Loucy (cell line): ENCODE measurements around the gene KITLG.

Experiments
- EZH2phosphoT487 ChIP-seq: fragments of 200-600 bp; IDR thresholded peaks from 2 replicates; pipeline ENCODE4 v1.6.1; 2018; ENCODE audit warnings: antibody characterized with exemption, mild to moderate bottlenecking, moderate library complexity, borderline replicate concordance
- TF ChIP-seq, protein P1 (sequence below): fragments of 200-600 bp; sonication (generic); conservative IDR thresholded peaks from 2 replicates; pipeline ENCODE4 v1.5.1; 2014; ENCODE audit warnings: mild to moderate bottlenecking, antibody characterized with exemption, low read length

- TF ChIP-seq, protein P1, sequence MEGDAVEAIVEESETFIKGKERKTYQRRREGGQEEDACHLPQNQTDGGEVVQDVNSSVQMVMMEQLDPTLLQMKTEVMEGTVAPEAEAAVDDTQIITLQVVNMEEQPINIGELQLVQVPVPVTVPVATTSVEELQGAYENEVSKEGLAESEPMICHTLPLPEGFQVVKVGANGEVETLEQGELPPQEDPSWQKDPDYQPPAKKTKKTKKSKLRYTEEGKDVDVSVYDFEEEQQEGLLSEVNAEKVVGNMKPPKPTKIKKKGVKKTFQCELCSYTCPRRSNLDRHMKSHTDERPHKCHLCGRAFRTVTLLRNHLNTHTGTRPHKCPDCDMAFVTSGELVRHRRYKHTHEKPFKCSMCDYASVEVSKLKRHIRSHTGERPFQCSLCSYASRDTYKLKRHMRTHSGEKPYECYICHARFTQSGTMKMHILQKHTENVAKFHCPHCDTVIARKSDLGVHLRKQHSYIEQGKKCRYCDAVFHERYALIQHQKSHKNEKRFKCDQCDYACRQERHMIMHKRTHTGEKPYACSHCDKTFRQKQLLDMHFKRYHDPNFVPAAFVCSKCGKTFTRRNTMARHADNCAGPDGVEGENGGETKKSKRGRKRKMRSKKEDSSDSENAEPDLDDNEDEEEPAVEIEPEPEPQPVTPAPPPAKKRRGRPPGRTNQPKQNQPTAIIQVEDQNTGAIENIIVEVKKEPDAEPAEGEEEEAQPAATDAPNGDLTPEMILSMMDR, result no peak
- TF ChIP-seq EZH2phosphoT487, result no peak
These were observed 26.2 kb downstream of the KITLG start for GRCh38 chr12:88553941-88554658.
